NCI-H524 treated with DMSO at 0.1 percent for 48 hours (cell line): ENCODE measurements around the gene PNRC1.
"Not testable (repeated sequence)": the region's sequence is repeated elsewhere in the genome, so short reads cannot be mapped to it uniquely, and the experiment has no call there.

Experiments used
- DNase-seq: peaks from one replicate; lab custom pipeline; 2025; lab: John Stamatoyannopoulos, UW

Gene PNRC1

DNA sequence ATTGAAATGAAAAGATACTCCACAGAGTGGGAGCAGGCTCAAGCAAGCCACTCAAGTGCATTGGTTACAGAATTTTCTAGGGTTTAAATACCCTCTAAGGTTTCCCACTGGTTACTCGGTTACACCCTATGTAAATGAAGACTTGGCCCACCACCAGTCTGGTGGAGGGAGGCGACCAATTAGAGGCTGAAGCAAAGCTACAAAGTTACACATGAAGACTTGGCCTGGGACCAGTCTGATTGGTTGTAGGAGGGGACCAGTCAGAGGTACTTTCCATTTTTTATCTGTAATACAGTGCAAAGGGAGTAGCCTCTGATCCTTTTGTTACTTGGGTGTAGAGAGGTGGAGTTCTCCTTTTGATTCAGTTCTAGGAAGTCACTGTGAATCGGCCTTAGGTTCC lies 29.7 kb downstream of the PNRC1 start:
- DNase-seq, result no peak

DNA sequence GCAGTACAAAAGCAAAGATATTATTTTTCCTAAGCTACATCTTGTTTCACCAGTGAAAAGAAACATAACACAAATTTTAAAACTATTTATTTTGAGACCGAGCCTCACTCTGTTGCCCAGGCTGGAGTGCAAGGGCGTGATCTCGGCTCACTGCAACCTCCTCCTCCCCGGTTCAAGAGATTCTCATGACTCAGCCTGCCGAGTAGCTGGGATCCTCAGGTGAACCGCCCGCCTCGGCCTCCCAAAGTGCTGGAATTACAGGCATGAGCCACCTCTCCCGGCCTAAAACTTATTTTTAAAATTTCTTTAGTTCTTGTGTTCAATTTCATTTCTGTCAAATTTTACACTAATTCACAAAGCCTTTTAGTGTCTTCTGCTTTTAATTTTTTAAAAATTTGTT lies 31.4 kb downstream of the PNRC1 start:
- no peak for DNase-seq

- no peak for DNase-seq
Observed at GRCh38 chr6:89116702-89117101, 36.2 kb downstream of the PNRC1 start.

- DNase-seq, result no peak
Observed at GRCh38 chr6:89117211-89118108, 36.9 kb downstream of the PNRC1 start, which contains the start of gene SRSF12. TSS of gene SRSF12 (minus strand) at chr6:89118071. CDS start at chr6:89117887, 184 bp downstream.

- DNase-seq, result no peak
Observed at GRCh38 chr6:89118931-89119330, 38.4 kb downstream of the PNRC1 start.

- DNase-seq, result no peak
Observed at GRCh38 chr6:89120371-89120770, 39.8 kb downstream of the PNRC1 start.

DNA sequence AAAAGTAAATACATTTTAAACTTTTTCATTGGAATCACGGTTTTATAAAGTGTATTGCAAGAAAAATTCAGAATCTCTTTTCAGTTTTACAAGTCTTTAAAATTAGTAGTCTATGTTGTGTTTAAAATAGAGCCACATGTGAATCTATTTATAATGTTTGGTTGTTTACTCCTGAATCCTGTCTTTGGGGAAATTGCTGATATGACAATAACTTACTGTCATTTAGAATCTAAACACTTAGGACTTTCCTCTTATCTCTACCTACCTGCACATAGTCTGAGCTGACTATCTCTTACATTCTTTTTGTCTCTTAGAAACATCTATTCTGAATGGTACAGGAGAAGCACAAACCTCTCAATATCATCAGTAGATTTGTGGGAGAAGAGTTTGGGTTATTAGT lies 41.4 kb downstream of the PNRC1 start:
- no peak for DNase-seq

DNA sequence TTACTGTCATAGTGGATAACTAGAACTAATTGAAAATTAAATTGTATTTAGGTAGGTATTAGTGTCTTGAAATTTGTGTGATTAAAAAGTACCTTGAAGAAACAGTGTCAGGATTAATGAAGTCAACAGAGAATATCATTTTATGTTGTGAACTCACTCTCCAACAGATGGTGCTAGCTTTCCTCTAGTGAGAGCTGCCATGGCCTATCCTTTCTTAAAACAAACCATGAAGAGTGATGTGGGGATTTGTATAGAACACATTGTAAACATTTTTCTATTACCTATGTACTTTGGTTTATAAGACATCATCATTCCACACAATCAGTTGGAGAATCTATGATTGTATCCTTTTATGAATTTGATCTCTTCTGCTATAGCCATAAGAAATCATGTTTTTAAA lies 42.1 kb downstream of the PNRC1 start:
- no peak for DNase-seq

- DNase-seq, result not testable (repeated sequence)
Observed at GRCh38 chr6:89128256-89128671, 47.7 kb downstream of the PNRC1 start.

DNA sequence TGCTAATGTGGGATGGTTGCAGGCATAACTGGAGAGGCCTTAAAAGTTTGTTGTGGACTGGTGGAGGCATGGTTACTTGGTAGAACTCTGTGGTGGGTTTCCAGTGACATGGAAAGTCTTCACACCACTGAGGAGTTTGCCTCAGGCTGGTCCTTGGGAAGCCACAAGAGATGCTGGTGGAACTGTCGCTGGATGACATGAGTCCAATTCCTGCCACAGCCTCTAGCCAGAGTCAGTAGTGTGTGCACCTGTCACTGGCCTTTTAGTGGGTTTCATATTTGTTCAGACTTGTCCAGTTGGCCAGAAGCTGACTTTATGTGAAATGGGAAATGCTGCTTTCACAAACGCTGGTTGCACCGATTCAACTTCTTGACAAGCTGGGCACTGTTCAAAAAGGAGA lies 51.0 kb downstream of the PNRC1 start:
- no peak for DNase-seq

- DNase-seq, result no peak
Observed at GRCh38 chr6:89132057-89132456, 51.5 kb downstream of the PNRC1 start.

GRCh38 chr6:89133981-89134380 lies 53.4 kb downstream of the PNRC1 start:
- no peak for DNase-seq

GRCh38 chr6:89134723-89135122 lies 54.2 kb downstream of the PNRC1 start:
- no peak for DNase-seq
